Stimulated activated CD4-positive, alpha-beta T cell treated with anti-CD3 and anti-CD28 coated beads, Interleukin-4, amount 100 ng/mL, for 1 hour (primary cell): ENCODE data around the gene PHACTR2.
A peak's percentile ranks its signal among the peaks of the same experiment; 100 is the strongest.
"Not testable (repeated sequence)": the region's sequence is repeated elsewhere in the genome, so short reads cannot be mapped to it uniquely, and the experiment has no call there.

ENCODE experiments used
- DNase-seq: peaks from one replicate; pipeline ENCODE4 v3.0.0-alpha.2; 2020

Gene PHACTR2

DNA sequence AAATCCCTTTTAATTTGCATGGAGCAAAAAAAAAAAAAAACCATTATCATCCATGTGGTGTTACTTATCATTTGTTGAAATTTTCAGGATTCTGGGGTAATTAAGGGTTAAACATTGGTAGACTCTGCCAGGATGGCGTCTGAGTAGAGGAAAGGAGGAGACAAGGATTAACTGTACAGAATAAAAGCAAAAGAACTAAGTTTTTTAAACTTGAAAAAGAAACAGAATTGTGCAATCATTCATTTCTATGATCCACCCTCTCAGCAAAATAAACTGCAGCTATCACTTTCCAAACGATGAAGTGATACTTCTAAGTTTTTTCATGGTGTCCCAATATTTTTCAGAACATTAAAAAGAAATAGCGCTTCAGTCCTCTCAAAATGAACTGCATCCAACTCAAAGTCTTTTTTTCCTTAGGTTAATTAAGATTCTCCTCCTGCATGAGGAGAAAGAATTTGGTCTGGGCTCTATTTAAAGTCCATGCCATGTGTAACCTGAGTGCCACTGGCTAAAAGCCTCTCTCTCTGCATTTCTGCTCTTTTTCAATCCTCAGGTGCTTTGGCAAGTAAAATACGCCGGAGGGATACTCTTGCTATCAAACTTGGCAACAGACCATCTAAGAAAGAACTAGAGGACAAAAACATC, 95.9 kb downstream of the PHACTR2 start:
- no peak for DNase-seq

DNA sequence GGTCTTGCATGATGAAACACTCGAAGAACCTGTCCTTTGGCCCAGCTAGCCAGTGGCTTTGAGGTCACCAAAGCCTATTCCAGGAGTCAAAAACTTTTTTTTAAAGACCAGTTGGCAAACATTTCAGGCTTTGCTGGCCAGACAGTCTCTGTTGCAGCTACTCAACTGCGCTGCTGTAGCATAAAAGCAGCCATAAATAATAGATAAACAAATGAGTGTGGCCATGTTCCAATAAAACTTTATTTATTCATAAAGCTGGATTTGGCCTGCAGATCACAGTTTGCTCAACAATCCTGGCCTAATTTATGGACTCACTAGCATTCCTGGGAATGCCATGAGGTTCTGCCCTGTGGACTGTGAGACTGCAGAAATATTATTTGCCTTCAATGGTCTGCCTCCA, 96.6 kb downstream of the PHACTR2 start:
- no peak for DNase-seq

DNA sequence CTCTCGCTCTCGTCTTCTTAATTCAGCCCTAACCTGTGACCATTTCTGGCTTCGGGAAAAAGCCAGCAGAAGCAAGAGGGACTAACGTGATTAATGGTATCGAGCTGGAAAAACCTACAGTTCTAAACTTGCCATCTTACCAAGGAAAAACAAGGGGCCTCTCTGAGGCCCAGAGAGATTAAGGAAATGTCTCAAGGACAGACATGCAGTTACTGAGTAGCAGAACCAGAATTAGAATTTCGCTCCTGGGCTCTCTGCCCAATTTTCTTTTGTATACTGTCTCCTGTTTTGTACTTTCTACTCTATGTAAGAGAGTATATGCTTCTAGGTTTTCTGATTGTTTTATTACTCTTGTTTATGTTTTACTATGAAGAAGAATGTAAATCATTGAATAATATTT, 97.6 kb downstream of the PHACTR2 start:
- DNase-seq = no peak

DNA sequence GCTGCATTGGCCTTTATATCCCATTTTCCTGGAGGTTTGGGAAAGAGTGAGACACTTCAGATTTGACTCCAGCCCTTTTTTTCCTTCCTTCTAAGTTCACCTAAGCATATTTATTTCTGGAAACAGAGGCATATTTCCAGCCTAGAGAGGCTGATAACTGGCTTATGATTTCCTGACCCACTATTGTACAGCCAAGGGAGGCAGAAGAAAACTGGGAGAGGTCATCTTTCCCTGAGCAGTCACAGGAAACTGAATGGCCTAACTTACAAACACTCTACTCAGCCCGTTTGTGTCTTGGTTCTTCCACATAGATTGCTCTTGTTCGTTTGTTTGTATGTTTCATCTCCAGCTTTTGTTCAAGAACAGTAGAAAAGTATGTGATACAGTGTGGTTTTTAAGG, 101.2 kb downstream of the PHACTR2 start:
- DNase-seq = no peak

DNA sequence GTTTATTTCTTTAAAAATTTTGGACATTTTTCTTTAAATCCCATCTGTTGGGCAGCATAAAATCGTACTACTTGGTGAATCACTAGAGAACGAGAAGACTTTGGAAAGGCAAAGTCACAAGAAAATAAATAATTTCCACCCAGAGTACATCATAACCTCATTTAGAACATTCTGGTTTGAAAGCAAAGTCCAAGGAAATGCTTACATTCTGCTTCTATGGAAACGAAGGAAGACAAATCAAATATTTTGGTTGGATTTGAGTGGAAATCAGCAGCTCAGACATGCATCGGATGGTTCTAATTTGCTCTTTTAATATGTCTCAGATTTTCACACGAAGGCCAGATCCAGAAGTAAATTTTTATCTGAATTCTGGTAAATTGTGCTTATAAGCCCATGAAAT, 104.7 kb downstream of the PHACTR2 start:
- DNase-seq = no peak

DNA sequence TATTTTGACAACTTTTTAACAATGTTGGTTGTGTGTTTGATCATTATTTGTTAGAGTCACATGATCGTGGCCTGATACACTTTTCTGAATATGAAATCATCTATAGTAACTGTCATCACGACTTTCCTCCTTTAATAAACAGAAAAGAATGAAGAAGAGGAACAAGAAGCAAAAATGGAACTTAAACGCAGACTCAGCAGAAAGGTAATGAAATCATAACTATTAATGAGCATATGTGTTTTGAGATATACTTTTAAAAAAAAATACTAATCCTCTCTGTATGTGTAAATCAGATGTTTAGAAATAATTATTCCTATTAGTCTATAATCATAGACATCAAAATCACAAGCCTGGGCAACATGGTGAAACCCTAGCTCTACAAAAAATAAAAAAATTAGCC, 105.3 kb downstream of the PHACTR2 start:
- no peak for DNase-seq

DNA sequence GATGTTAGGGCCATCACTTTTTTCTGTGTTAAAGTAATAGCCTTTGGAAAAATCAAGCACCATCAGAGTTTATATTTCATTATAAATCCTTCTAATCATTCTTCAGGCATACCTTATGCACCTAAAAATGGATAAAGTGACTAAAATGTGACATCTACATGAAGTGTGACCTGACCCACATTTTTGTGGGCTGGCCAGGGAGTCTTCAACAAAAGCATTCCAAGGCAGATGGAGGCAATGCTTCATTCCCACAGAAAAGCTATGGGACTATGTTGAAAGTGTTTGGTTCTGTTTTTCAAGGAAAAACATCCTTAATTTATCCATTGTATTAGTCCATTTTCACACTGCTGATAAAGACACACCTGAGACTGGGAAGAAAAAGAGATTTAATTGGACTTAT, 106.6 kb downstream of the PHACTR2 start:
- no peak for DNase-seq

DNA sequence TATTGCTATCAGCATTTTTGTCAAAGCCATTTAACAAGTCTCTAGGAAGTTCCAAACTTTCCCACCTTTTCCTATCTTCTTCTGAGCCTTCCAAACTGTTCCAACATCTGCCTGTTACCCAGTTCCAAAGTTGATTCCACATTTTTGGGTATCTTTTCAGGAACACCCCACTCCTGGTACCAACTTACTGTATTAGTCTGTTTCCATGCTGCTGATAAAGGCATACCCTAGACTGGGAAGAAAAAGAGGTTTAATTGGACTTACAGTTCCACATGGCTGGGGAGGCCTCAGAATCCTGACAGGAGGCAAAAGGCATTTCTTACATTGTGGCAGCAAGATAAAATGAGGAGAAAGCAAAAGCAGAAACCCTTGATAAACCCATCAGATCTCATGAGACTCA, 108.6 kb downstream of the PHACTR2 start:
- not testable (repeated sequence) for DNase-seq

DNA sequence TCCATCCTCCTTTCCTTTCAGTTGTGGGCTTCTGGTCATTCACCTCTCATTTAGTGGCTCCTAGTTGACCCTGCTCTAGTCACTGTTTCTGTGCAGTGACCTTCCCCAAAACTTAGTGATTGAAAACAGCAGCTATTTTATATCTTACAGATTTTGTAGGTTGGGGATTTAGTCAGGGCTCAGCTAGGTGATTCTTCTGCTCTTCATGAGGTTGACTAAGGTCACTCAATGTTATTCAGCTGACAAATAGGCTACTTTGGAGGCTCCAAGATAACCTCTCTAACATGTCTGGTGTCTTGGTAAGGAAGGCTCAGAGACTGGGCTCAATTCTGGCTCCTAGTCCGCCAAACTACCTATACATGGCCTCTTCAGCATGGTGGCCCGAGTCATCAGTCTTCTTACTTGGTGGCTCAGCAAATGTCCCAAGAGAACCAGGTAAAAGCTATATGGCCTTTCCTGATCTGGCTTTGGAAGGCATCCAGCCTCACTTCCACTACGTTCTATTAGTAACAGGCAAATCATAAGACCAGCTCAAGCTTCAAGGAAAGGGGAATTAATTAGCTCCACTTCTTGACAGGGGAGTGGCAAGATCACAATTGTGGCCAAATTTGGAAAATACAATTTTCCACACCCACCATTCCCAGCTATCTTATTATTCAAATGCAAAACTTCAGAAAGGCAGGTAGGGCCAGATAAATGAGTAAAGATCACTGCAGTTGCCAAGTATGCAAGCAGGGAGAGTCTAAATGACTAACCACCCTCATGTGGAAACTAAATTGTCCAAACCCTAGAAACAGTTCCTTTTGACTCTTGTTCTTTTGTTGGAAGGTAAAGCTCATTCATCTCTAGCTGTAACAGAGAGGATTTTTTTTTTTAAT, 114.9 kb downstream of the PHACTR2 start:
- no peak for DNase-seq

DNA sequence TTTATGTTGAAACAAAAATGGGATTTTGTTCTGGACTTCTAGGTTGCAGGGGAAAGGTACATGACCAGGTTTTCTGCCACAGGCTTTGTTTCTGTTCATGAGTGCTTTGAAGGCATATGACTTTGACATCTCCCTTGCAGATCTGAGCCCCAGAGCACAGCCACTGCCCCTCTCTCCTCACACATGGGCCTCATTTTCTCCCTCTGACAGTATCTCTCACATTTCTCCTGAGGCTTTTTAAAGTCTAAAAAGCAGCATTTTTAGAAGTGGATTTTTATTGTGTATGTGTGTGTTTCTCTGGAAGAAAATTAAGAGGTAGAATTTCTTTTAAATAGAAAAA, 115.5 kb downstream of the PHACTR2 start:
- no peak for DNase-seq

DNA sequence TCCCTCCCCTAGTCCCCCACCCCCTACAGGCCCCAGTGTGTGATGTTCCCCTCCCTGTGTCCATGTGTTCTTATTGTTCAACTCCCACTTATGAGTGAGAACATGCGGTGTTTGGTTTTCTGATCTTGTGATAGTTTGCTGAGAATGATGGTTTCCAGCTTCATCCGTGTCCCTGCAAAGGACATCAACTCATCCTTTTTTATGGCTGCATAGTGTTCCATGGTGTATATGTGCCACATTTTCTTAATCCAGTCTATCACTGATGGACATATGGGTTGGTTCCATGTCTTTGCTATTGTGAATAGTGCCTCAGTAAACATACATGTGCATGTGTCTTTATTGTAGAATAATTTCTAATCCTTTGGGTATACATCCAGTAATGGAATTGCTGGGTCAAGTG, 118.8 kb downstream of the PHACTR2 start:
- DNase-seq = not testable (repeated sequence)

DNA sequence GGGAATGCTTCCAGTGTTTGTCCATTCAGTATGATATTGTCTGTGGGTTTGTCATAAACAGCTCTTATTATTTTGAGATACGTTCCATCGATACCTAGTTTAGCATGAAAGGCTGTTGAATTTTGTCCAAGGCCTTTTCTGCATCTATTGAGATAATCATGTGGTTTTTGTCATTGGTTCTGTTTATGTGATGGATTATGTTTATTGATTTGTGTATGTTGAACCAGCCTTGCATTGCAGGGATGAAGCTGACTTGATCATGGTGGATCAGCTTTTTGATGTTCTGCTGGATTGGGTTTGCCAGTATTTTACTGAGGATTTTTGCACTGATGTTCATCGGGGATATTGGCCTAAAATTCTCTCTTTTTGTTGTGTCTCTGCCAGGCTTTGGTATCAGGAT, 120.7 kb downstream of the PHACTR2 start:
- not testable (repeated sequence) for DNase-seq

DNA sequence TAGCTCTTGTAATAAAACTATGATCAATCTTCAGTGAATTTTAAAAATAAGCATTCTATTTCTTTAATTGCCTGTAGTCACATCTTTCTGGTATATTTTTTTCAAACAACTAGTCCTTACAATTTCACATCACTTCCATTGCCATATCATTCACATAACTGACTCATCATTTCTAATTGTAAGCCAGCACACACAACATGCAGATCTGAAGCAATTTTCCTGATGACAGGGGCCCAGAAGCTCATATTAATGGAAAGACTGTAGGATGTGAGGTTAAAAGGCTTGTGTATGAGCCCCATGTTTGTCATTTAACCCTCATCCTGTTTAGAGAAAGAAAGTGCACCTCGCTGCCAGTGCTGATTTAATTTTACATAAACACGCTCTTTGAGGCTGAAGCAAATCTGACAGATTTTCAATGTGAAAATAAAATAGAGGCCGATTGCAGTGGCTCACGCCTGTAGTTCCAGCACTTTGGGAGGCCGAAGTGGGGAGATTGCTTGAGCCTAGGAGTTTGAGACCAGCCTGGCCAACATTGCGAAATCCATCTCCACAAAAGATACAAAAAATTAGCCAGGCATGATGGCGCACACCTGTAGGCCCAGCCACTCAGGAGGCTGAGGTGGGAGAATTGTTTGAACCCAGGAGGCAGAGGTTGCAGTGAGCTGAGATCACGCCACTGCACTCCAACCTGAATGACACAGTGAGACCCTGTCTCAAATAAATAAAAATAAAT, 125.2 kb downstream of the PHACTR2 start:
- DNase-seq = no peak

DNA sequence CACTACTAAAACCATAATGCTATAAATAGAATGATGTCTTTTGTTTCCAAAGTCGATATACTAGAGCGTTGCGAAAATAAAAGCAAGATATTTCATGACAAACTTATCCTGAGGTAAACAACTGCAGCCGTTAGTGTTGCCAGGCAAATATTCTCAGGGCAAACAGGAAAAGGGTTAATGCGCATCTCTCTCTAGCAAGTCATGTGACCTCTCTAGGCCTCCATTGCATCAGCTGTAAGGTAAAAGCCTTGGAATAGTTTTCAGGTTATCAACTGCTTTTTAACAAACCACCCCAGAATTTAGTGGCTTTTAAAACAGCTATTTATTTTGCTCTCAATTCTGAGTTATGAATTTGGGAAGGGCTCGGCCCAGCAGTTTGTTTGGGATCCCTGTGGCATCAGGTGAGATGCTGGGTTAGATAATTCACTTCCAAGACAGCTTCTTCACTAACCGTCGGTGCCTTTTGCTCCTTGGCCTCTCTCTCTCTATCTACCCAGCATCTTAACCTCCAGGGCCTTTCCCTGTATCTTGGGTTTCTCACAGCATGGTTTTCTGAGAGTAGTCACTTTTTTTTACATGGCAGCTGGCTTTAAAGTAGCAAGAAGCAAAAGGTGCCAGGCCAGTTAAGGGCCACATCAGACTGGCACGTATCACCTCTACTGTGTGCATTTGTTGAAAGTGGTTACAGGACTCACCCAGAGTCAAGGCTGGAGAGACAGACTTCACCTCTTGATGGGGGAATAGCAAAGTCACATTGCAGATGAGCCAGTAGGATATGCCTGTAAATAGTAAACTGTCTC, 126.2 kb downstream of the PHACTR2 start:
- no peak for DNase-seq

DNA sequence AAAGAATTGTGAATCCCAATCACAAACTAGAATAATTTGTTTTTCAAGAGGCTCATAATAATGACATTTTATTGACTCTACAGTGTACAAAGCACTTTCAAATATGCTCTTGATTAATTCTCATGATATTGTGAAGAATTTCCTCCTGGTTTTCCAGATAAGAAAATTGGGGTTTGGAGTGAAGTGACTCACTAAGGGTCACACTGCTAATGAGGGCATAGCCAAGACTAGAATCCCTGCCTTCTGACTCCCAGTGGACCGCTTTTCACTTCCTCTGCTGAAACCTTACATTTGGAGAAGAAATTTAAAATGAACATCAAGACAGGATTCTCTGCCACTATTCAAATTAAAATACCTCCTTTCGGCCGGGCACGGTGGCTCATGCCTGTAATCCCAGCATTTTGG, 127.1 kb downstream of the PHACTR2 start:
- no peak for DNase-seq

DNA sequence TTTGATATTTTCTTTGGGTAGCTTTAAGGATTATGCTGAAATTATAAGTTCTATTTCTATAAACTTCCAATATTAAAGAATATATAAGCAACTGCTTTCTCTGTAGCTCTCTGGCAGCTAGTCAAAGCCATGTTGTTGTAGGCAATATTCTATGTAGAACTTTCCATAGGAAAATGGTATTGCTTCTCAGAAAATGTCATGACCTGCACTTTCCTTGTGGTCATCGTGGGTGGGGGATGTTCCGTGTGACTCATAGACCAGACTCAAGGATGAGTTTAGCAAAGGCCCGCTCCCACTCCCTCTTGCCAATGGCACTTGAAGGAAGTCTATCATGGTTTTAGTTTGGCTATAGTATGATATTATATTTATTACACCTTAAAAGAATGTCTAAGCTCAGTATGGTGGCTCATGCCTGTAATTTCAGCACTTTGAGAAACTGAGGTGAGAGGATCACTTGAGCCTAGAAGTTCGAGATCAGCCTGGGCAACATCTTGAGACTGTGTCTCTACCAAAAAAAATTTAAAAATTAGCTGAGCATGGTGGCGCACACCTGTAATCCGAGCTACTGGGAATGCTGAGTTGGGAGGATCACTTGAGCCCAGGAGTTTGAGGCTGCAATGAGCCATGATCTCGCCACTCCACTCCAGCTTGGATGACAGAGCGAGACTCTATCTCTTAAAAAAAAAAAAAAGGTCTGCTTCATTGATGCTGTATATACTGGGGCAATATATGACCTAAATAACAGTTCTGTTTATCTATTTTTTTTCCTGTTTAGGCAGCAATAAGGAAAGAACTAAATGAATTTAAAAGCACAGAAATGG, 128.7 kb downstream of the PHACTR2 start:
- DNase-seq = peak; percentile 75

DNA sequence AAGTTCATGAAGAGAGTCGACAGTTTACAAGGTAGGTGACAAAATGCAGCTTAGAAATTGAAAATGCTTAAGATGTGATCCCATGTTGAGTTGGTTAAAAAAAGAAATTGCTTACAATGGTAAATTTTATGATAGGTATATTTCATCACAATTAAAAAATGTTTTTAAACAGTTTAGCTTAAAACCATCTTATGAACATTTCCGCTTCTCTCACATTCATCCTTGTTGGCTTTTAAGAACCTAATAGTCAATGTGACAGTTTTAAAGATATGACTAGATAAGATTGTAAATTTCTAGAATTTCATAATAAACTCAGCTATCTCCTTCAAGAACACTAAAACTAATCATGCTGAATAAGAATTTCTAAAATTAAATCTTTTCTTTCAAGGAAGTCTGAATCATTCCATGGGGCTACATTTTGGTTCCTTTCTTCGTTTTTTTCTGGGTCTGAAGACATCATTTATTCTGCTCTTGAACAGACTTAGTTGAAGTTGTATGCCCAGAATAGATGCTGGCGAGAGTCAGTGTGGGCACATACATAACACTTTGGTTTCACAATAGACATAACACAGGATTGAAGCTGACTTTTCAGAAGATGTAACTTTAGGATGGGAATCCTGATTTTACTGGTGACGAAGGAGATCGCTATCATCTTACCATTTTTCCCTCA, 129.5 kb downstream of the PHACTR2 start:
- DNase-seq = no peak

DNA sequence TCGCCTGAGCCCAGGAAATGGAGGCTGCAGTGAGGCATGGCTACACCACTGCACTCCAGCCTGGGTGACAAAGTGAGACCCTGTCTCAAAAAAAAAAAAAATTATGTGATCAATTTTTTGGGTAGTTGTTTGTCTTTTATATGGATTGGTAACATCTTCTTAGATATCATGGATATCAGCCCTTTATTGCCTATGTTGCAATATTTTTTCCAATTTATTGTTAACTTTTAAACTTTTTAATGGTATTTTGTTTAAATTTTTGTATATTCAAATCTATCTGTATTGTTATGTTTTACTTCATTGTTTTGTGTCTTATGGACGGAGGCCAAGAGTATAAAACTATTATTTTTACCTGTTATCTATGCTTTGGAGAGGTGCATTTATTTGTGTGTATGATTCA, 133.0 kb downstream of the PHACTR2 start:
- DNase-seq = no peak

DNA sequence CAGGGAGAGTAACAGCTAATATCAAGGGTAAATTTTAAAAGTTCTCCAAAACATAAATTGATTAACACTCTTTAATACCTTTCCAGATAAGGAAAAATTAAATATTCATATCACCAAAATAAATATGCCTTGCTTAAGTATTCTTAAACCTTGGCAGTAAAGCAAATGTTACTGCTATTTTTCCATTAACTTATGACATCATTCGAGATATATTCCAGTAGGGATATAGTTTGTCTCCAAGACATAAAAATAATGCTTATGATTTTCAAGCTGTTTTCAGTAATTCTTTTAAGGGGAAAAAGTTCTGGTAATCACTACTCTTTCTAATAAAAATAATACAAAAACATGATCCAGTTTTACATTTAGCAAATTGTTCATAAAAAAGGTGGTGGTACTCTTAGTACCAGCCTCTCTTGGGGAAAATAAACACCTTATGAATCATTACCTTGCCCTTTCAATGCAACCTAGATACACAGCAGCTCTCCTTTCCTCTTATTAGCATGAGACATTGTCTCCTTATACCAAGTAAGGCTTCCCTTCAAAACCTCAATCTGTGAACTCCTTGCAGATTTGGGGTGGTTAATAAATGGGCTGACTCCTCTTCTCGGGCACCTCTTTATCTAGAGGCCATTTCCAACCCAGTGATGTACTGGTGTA, 133.9 kb downstream of the PHACTR2 start:
- DNase-seq = no peak

DNA sequence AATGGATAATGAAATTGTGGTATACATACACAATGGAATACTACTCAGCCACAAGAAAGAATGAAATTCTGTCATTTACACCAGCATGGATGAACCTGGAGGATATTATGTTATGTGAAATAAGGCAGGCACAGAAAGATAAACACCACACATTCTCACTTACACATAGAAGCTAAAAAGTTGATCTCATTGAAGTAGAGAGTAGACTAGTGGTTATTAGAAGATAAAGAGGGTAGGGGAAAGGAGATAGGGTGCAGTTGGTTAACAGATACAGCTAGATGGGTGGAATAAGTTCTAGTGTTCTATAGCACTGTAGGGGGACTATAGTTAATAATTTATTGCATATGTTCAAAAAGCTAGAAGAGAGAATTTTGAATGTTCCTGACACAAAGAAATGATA, 139.9 kb downstream of the PHACTR2 start:
- DNase-seq = no peak

DNA sequence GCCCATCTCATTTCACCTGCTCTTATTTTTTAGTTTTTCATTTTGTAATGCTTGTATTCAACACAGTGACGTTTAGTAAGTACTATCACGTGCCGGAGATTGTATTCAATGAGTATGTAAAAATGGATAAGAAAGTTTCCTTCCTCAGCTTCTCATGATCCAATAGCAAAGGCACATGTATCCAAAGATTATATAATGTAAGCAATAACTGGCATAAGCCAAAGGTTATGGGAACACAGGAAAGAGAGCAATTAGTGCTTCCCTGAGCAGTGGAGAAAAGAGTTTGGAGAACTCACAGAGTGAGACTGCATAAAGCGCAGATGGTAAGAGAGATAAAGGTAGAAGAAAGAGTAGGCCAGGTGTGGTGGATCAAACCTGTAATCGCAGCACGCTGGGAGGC, 143.6 kb downstream of the PHACTR2 start:
- DNase-seq = no peak
